IMR-90 (cell line): ENCODE data around the gene RBFOX1. TPM values are rescaled to one million over a fixed set of nuclear protein-coding genes. Genes with fewer than 3 reads are reported as not detected.

Experiments
- ATAC-seq: fragments of 200-7000 bp; cut with Tn5 transposase; 2 replicates; pipeline ENCODE4 v1.9.1; 2020; ENCODE audit warnings: low read depth, mild to moderate bottlenecking, moderate library complexity
- BruUV-seq: library from RNA; stranded (reverse); fragments of 400-500 nt; replicated peaks from 2 replicates; lab custom pipeline; 2021; lab: Mats Ljungman, UMichigan
- CTCF ChIA-PET: fragments of 300-600 bp; formaldehyde crosslinking; extraction: SDS; loops from one replicate; lab custom pipeline; 2021; ENCODE audit warnings: antibody characterized with exemption; lab: Yijun Ruan, JAX
- POLR2A ChIA-PET: fragments of 300-600 bp; sonication (Branson Sonifier 250); formaldehyde crosslinking; loops from one replicate; lab custom pipeline; 2022; ENCODE audit warnings: antibody characterized with exemption; ENCODE audit not compliant: unreplicated experiment; lab: Charles Lee
- DNase-seq: peaks from one replicate; pipeline ENCODE4 v3.0.0; 2013
- H2AFZ ChIP-seq: replicated peaks from 2 replicates; pipeline ENCODE3; 2013; ENCODE audit warnings: low read length, mild to moderate bottlenecking; ENCODE audit not compliant: poor library complexity
- H2AK5ac ChIP-seq: 2 replicates; pipeline ENCODE4 v1.6.1; 2013; ENCODE audit warnings: low read depth, low read length, inconsistent platforms
- H2AK9ac ChIP-seq: replicated peaks from 2 replicates; pipeline ENCODE3; 2013; ENCODE audit warnings: mild to moderate bottlenecking, low read depth, low read length, moderate library complexity; ENCODE audit not compliant: poor library complexity
- H2BK120ac ChIP-seq: 2 replicates; pipeline ENCODE4 v1.6.1; 2013; ENCODE audit warnings: low read depth, low read length, inconsistent platforms
- H2BK15ac ChIP-seq: 3 replicates; pipeline ENCODE4 v1.6.1; 2013; ENCODE audit warnings: low read depth, low read length, inconsistent platforms
- H2BK20ac ChIP-seq: 2 replicates; pipeline ENCODE4 v1.6.1; 2013; ENCODE audit warnings: low read depth, mild to moderate bottlenecking, inconsistent platforms, low read length, moderate library complexity
- H2BK5ac ChIP-seq: 2 replicates; pipeline ENCODE4 v1.6.1; 2013; ENCODE audit warnings: mild to moderate bottlenecking, low read depth, low read length, inconsistent platforms; ENCODE audit not compliant: poor library complexity, severe bottlenecking
- H3K14ac ChIP-seq: replicated peaks from 2 replicates; pipeline ENCODE4 v1.6.1; 2013; ENCODE audit warnings: low read depth, low read length, inconsistent platforms
- H3K18ac ChIP-seq: 2 replicates; pipeline ENCODE4 v1.6.1; 2013; ENCODE audit warnings: low read depth, low read length, control low read depth
- H3K23ac ChIP-seq: 2 replicates; pipeline ENCODE4 v1.6.1; 2013; ENCODE audit warnings: low read depth, low read length, inconsistent platforms
- H3K27ac ChIP-seq: 2 replicates; pipeline ENCODE4 v1.5.1; 2013; ENCODE audit warnings: mild to moderate bottlenecking, control low read depth, low read length; ENCODE audit not compliant: insufficient read depth
- H3K27me3 ChIP-seq: 2 replicates; pipeline ENCODE4 v1.6.1; 2013; ENCODE audit warnings: low read length; ENCODE audit not compliant: control insufficient read depth, insufficient read depth
- H3K36me3 ChIP-seq: 2 replicates; pipeline ENCODE4 v1.6.1; 2013; ENCODE audit warnings: low read length, mixed read lengths; ENCODE audit not compliant: control insufficient read depth, insufficient read depth
- H3K4ac ChIP-seq: 2 replicates; pipeline ENCODE4 v1.6.1; 2013; ENCODE audit warnings: low read depth, low read length, inconsistent platforms
- H3K4me1 ChIP-seq: 2 replicates; pipeline ENCODE4 v1.6.1; 2013; ENCODE audit warnings: low read length, mixed read lengths; ENCODE audit not compliant: control insufficient read depth, insufficient read depth
- H3K4me2 ChIP-seq: 2 replicates; pipeline ENCODE4 v1.6.1; 2013; ENCODE audit warnings: low read depth, mild to moderate bottlenecking, control low read depth, low read length, moderate library complexity
- H3K4me3 ChIP-seq: 2 replicates; pipeline ENCODE4 v1.5.1; 2013; ENCODE audit warnings: low read depth, mild to moderate bottlenecking, control low read depth, low read length, moderate library complexity; ENCODE audit not compliant: insufficient read depth
- H3K56ac ChIP-seq: 2 replicates; pipeline ENCODE4 v1.6.1; 2013; ENCODE audit warnings: low read length, inconsistent platforms; ENCODE audit not compliant: insufficient read depth; ENCODE audit errors: extremely low read depth
- H3K79me1 ChIP-seq, 2 experiments: 2 replicates each; pipeline ENCODE4 v1.6.1; 2013; ENCODE audit warnings: low read length in 2 of 2, inconsistent platforms in 1 of 2, low read depth in 1 of 2
- H3K9ac ChIP-seq: 2 replicates; pipeline ENCODE4 v1.6.1; 2013; ENCODE audit warnings: low read depth, low read length, control low read depth
- H3K9me1 ChIP-seq: 2 replicates; pipeline ENCODE4 v1.6.1; 2013; ENCODE audit warnings: low read length, inconsistent platforms; ENCODE audit not compliant: insufficient read depth
- H3K9me3 ChIP-seq: 2 replicates; pipeline ENCODE4 v1.6.1; 2013; ENCODE audit warnings: low read length; ENCODE audit not compliant: control insufficient read depth, insufficient read depth
- H4K20me1 ChIP-seq: 2 replicates; pipeline ENCODE4 v1.6.1; 2013; ENCODE audit warnings: low read length, inconsistent platforms; ENCODE audit not compliant: insufficient read depth
- H4K5ac ChIP-seq: 2 replicates; pipeline ENCODE4 v1.6.1; 2013; ENCODE audit warnings: mild to moderate bottlenecking, low read depth, low read length, control low read depth
- H4K8ac ChIP-seq, 2 experiments: 2 replicates each; pipeline ENCODE4 v1.6.1; 2013; ENCODE audit warnings: low read depth in 2 of 2, low read length in 2 of 2, control low read depth in 1 of 2, inconsistent platforms in 1 of 2
- H4K91ac ChIP-seq: 2 replicates; pipeline ENCODE4 v1.6.1; 2013; ENCODE audit warnings: low read depth, low read length, inconsistent platforms; ENCODE audit not compliant: insufficient read depth
- BHLHE40 ChIP-seq: fragments of 150-350 bp; IDR thresholded peaks from 2 replicates; pipeline ENCODE4 v1.6.1; 2016; ENCODE audit warnings: mild to moderate bottlenecking, low read depth, low read length
- FOS ChIP-seq: fragments of 150-350 bp; IDR thresholded peaks from 2 replicates; pipeline ENCODE4 v1.6.1; 2016; ENCODE audit warnings: low read depth, low read length
- MAZ ChIP-seq: IDR thresholded peaks from 2 replicates; pipeline ENCODE4 v1.6.1; 2012; ENCODE audit warnings: low read depth, mild to moderate bottlenecking, low read length, improper control_type of control experiment, moderate library complexity, borderline replicate concordance
- MXI1 ChIP-seq: IDR thresholded peaks from 2 replicates; pipeline ENCODE4 v1.6.1; 2012; ENCODE audit warnings: low read depth, mild to moderate bottlenecking, low read length, moderate library complexity, borderline replicate concordance
- NFE2L2 ChIP-seq: fragments of 150-350 bp; IDR thresholded peaks from 2 replicates; pipeline ENCODE4 v1.6.1; 2016; ENCODE audit warnings: low read depth, mild to moderate bottlenecking, low read length
- RAD21 ChIP-seq: IDR thresholded peaks from 2 replicates; pipeline ENCODE4 v1.6.1; 2012; ENCODE audit warnings: low read length, improper control_type of control experiment
- RCOR1 ChIP-seq: IDR thresholded peaks from 2 replicates; pipeline ENCODE4 v1.6.1; 2012; ENCODE audit warnings: mild to moderate bottlenecking, low read length, improper control_type of control experiment; ENCODE audit not compliant: insufficient replicate concordance
- RFX5 ChIP-seq: IDR thresholded peaks from 2 replicates; pipeline ENCODE4 v1.8.0; 2012; ENCODE audit warnings: low read depth, mild to moderate bottlenecking, low read length, moderate library complexity
- SMC3 ChIP-seq: fragments of 150-350 bp; IDR thresholded peaks from 2 replicates; pipeline ENCODE4 v1.6.1; 2016; ENCODE audit warnings: low read depth, mild to moderate bottlenecking, antibody characterized with exemption, low read length, moderate library complexity
- WGBS, 2 experiments: methylation state at CpG; one replicate each; pipeline versions ENCODE4 v1.1.5 to v1.1.7; 2013; ENCODE audit warnings: missing lambda C conversion rate in 2 of 2; ENCODE audit not compliant: insufficient read length in 1 of 2; ENCODE audit errors: extremely low coverage in 2 of 2; 5-methylcytosine and 5-hydroxymethylcytosine counted together
- dilution Hi-C: fragments of 300-500 bp; cut with HindIII; formaldehyde crosslinking; loops from one replicate; pipeline ENCODE4 v1.14.3; 2018; ENCODE audit warnings: low sequenced_read_pairs; ENCODE audit not compliant: unreplicated experiment
- in situ Hi-C: fragments of 300-500 bp; cut with MboI; formaldehyde crosslinking; loops from 3 replicates; pipeline ENCODE4 v1.14.3; 2019; ENCODE audit warnings: low sequenced_read_pairs, inconsistent platforms, mixed read lengths
- intact Hi-C: fragments of 100-400 bp; cut with micrococcal nuclease; formaldehyde crosslinking; loops from 2 replicates; pipeline ENCODE4 v1.10.0; 2022
- polyA plus RNA-seq, 3 experiments: library from polyadenylated mRNA; depleted of rRNA; stranded (reverse); fragments of >200 nt; gene quantifications; 2 replicates each; pipeline ENCODE4 v1.2.3, GENCODE V29; 2012; ENCODE audit warnings: low replicate concordance in 1 of 3
- total RNA-seq: library from RNA; depleted of rRNA; stranded (reverse); fragments of >200 nt; gene quantifications from 2 replicates; pipeline ENCODE4 v1.2.3, GENCODE V29; 2012
- TF ChIP-seq, protein P1 (sequence below): fragments of 150-350 bp; IDR thresholded peaks from 2 replicates; pipeline ENCODE4 v1.6.1; 2016; ENCODE audit warnings: low read depth, mild to moderate bottlenecking, low read length, moderate library complexity, borderline replicate concordance
- TF ChIP-seq, protein P2 (sequence below): conservative IDR thresholded peaks from 2 replicates; pipeline ENCODE4 v1.5.1; 2012; ENCODE audit warnings: mild to moderate bottlenecking, low read depth, low read length, improper control_type of control experiment

RBFOX1 gene
- total and polyA plus RNA-seq, 2 of the 4 experiments (the other 2 are of a cell fraction) = not detected

DNA sequence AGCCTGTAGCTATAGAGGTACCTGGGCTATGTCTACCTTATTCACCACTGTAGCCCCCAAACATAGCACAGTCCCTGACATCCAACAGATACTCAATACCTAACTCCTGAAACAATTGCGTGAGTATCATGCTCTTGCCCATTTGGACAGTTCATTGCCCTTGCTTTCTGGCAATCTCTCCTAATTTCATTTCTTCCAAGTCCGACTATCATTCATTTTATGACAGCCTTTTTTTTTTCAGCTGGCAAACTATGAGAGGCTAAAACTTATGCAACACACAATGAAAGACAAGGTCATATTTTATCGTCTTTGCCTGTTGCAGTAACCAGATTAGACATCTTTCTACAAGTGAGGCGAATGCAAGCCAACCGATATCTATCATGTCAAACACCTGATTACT, 169.2 kb downstream of the RBFOX1 start:
- in situ Hi-C loops = no loop called here
- ATAC-seq (no peak), DNase-seq (no peak)
- H3K27me3 ChIP-seq = no peaks in the 10 kb centered on the region
- H3K14ac ChIP-seq = no peak overlapping the region
- H3K36me3 ChIP-seq = no peaks in the 10 kb centered on the region
- POLR2A ChIA-PET = no interaction called here
- CTCF ChIA-PET = no interaction called here
- no peak overlapping the region for H2BK15ac ChIP-seq
- no peak overlapping the region for H2BK5ac ChIP-seq
- no peak overlapping the region for H3K18ac ChIP-seq
- H2BK20ac ChIP-seq = no peak overlapping the region
- no peak overlapping the region for H2AK9ac ChIP-seq
- 59% methylated on average over 2 of the region's 5 CpGs; no CpG with 5 or more reads in 1 of the 2 experiments for WGBS, 2 experiments
- no peak overlapping the region for H4K8ac ChIP-seq
- H3K4me3 ChIP-seq = no peak overlapping the region
- no peak overlapping the region for H4K91ac ChIP-seq
- H3K4ac ChIP-seq = no peak overlapping the region
- H3K4me2 ChIP-seq = no peak overlapping the region
- no peaks in the 10 kb centered on the region for H4K20me1 ChIP-seq
- no peak overlapping the region for H2BK120ac ChIP-seq
- H3K79me1 ChIP-seq = no peaks in the 10 kb centered on the region
- dilution Hi-C loops = no loop called here
- H3K56ac ChIP-seq = no peak overlapping the region
- no peak overlapping the region for H3K27ac ChIP-seq
- no peak overlapping the region for H3K23ac ChIP-seq
- no peaks in the 10 kb centered on the region for H3K9me1 ChIP-seq
- TF ChIP-seq SMC3 (no peak), FOS (no peak), MXI1 (no peak), MAZ (no peak), RAD21 (no peak), RFX5 (no peak), BHLHE40 (no peak), RCOR1 (no peak), NFE2L2 (no peak)
- TF ChIP-seq, protein P1, sequence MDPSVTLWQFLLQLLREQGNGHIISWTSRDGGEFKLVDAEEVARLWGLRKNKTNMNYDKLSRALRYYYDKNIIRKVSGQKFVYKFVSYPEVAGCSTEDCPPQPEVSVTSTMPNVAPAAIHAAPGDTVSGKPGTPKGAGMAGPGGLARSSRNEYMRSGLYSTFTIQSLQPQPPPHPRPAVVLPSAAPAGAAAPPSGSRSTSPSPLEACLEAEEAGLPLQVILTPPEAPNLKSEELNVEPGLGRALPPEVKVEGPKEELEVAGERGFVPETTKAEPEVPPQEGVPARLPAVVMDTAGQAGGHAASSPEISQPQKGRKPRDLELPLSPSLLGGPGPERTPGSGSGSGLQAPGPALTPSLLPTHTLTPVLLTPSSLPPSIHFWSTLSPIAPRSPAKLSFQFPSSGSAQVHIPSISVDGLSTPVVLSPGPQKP = no peak
- TF ChIP-seq, protein P2, sequence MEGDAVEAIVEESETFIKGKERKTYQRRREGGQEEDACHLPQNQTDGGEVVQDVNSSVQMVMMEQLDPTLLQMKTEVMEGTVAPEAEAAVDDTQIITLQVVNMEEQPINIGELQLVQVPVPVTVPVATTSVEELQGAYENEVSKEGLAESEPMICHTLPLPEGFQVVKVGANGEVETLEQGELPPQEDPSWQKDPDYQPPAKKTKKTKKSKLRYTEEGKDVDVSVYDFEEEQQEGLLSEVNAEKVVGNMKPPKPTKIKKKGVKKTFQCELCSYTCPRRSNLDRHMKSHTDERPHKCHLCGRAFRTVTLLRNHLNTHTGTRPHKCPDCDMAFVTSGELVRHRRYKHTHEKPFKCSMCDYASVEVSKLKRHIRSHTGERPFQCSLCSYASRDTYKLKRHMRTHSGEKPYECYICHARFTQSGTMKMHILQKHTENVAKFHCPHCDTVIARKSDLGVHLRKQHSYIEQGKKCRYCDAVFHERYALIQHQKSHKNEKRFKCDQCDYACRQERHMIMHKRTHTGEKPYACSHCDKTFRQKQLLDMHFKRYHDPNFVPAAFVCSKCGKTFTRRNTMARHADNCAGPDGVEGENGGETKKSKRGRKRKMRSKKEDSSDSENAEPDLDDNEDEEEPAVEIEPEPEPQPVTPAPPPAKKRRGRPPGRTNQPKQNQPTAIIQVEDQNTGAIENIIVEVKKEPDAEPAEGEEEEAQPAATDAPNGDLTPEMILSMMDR = no peak
- no peak overlapping the region for H2AFZ ChIP-seq
- no peak overlapping the region for H2AK5ac ChIP-seq
- BruUV-seq = no TSS peak
- no peak overlapping the region for H3K9ac ChIP-seq
- H4K5ac ChIP-seq = no peak overlapping the region
- no peaks in the 10 kb centered on the region for H3K4me1 ChIP-seq
- intact Hi-C loops = no loop called here
- peaks cover 2% of the 10 kb centered on the region for H3K9me3 ChIP-seq
